Mammary epithelial cell (primary cell): ENCODE measurements around the gene EFNB2.

Experiments
- CTCF ChIP-seq, 2 donors: IDR thresholded peaks in 1 of 2; conservative IDR thresholded peaks in 1 of 2; 2 replicates each; pipeline ENCODE4 v1.5.1; 2011 to 2012; ENCODE audit warnings: inconsistent platforms in 2 of 2, low read length in 2 of 2, mild to moderate bottlenecking in 2 of 2, control low read depth in 1 of 2, low read depth in 1 of 2; ENCODE audit not compliant: insufficient read depth in 1 of 2; ENCODE audit errors: extremely low read depth in 1 of 2
- EZH2 ChIP-seq: IDR thresholded peaks from 2 replicates; pipeline ENCODE4 v1.6.1; 2012; ENCODE audit warnings: low read length, inconsistent platforms, borderline replicate concordance

DNA sequence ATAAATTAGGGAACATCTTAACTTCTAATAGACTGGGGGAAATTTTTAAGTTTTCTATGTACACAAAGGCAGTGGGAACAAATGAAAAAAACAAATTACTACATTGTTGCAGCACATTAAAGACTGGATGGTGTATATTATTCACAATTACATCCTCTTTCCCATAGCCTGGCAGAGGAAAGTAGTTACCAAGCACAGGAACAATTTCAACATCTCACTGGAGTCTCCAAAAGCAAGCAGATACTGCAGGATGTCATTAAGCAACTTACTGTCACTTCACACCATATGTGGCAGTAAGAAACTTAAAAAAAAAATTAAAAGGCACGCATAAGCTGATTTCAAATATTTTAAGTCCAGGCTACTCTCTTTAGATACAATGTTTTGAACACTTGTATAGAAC is 6.4 kb upstream of the EFNB2 start:
- no peak for TF ChIP-seq CTCF (conservative IDR thresholded peaks at IDR 0.05 in 1 of 2, IDR thresholded peaks at IDR 0.05 in 1 of 2; ENCODE audit: extremely low read depth in 1 of 2, insufficient read depth in 1 of 2, low read depth in 1 of 2, low read length in 2 of 2)
- TF ChIP-seq EZH2: no peak
